Inferior parietal cortex (tissue), 1 donor: ENCODE data around the gene HNRNPUL1.
"Not testable (repeated sequence)": the region's sequence is repeated elsewhere in the genome, so short reads cannot be mapped to it uniquely, and the experiment has no call there.

Source experiments
- DNase-seq: peaks from one replicate; pipeline ENCODE4 v3.0.0-alpha.2; 2016; ENCODE audit errors: extremely low spot score

Gene HNRNPUL1

DNA sequence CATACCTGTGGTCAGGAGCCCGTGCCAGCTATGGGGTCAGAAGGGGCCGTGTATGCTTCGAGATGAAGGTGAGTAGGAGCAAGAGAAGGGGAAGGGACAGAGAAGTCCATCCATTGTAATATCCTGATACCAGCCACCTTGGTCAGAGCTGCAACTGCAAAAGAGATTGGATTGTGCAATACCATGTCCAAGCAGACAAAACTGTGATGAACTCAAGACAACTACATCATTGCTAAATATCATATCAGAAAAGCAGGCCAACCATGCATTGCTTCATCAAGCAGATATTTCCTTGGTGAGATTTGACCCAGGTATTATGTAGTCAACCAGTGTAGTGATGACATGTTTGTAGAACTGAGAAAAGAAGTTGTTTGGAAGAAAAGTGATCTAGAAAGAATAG, 12.1 kb downstream of the HNRNPUL1 start:
- no peak for DNase-seq

DNA sequence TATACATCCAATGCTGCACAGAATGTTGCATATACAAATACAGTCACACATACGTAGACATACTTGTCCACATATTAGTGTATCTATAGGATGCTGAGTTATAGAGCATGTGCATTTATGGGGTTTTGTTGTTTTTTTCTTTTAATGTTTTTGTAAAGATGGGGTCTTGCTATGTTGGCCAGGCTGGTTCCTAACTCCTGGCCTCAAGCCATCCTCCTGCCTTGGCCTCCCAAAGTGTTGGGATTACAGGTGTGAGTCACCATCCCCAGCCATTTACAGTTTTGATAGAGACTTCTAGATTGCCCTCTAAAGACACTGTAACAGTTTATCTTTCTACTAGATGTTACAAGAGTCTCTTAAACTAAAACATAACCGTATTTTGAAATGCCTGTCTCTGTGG, 14.3 kb downstream of the HNRNPUL1 start:
- DNase-seq = no peak

DNA sequence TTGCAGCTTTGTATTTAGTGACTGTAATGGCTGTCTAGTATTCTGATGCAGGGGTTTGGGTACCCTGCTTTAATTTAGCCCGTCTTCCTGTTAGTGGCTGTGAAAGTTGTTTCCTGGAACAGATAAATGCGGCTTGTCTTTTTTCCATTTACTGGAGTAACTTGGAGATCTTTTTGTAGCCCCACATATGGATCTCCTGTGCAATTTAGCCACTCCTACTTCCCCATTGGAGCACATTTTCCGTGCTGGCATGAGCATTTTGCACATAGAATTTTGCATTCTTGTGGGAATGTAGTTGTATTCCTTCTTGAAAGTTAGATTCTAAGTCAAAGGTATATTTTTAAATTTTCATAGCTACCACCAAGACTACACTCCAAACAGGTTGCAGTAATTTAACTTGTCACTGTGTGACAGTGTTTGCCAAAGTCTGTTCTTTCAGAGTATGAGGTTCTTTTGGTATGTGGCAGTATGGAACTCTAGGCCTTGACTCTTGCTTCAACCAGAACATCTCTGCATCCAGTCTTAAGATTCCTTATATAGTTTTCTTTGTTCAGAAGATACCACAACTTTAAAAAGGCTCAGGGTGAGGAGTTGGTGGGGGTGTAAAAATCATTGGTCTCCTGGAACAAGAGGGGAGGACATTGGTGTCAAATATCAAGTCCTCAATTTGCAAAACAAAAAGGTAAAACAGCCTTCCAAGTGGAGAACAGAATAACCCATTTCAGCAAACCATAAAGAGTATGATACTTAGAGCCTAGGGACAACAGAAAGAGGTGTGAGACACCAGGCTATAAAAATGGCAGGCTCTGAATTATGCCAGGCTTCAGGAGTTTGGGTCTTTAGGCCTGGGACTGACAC, 24.7 kb downstream of the HNRNPUL1 start:
- no peak for DNase-seq

DNA sequence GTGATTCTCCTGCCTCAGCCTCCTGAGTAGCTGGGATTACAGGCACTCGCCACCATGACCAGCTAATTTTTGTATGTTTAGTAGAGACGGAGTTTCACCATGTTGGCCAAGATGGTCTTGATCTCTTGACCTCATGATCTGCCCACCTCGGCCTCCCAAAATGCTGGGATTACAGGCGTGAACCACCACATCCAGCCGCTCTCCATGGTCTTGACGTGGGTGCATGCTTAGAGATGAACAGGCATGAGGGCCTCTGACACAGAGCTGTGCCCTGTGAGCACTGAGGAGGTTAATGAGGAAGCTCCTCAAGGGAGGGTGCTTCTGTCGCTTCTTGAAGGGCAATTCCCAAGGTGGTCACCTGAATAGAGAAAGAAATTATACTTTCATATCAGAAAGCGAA, 25.6 kb downstream of the HNRNPUL1 start:
- DNase-seq = not testable (repeated sequence)

DNA sequence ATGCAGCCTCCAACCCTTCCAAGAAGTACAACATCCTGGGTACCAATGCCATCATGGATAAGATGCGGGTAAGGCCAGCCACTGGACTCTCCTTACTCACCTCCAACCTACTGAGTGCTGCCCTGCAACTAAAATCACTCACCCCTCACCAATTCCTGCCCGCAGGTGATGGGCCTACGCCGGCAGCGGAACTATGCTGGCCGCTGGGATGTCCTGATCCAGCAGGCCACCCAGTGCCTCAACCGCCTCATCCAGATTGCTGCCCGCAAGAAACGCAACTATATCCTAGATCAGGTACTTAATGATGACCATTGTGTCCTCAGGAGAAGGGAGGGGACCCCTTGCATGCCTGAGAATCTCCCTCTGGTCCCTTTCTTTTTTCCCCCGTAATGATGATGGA, 30.2 kb downstream of the HNRNPUL1 start:
- DNase-seq = no peak

DNA sequence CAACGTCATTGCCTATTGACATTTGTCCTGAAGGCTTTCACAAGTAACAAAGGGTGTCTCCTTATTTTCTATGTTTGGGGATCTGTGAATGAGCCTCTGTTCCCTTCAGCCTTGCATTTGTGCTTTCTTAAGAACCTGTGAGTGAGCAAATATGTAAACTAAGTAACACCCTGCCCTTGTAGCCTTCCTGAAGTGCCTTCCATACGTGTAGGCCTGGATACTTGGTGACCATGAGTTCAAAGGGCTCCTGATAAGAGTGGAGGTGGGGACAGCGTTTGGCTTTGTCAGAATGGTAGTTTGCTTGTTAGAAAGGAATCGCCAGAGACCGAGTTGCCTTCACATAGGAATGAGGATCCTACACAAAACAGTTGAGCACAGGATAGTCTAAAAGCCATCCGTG, 31.3 kb downstream of the HNRNPUL1 start:
- no peak for DNase-seq

DNA sequence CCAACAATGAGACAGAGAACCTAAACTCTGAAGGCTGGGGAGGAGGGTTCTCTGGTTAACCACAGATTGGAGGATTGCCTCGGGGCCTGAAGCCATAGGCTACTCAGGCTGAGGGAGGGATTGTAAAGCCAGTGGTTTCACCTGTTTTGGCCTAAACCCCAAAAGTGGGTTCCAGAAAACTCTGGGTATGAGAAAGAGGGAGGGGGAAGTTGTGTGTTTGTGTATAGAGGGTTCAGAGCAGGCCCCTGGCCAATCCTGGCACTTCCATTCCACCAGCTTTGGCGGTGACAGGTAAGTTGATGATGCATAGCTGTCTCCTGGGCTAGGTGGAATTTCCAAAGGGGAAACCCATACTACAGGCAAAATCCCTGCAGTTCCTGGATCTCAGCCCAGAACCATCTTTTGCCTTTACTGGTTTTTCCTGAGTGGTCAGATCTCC, 32.3 kb downstream of the HNRNPUL1 start:
- DNase-seq = no peak

DNA sequence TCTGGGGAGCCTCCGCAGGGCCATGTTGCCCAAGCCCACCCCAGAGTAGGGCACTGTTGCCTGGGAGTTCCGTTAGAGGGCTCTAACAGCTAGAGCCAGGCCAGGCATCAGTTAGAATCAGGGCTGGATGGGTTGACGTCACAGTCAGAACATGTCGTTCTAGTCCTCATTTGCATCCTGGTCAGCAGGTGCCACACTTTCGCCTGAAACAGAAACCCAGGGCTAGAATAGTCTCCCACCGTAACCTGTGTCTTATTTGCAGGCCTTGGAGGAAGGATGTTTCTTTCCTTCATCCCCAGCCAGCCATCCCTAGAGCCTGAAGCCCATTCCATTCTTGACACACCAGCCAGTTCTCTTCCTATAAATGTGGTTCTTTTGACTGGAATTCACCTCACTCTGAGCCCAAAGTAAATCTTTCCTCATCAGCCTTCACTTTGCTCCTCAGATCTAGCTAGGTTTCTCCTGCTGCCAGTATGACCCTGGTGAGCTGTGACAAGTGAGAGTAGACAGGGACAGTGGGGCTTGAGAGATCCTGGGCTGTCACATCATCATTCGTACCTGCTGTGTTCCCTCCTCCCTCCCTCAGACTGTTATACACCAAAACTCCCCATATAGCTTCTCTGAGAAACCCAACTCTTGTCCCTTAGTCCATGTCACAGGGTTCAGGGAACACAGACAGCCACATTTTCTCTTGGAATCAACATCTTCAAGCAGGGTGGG, 33.6 kb downstream of the HNRNPUL1 start:
- no peak for DNase-seq

DNA sequence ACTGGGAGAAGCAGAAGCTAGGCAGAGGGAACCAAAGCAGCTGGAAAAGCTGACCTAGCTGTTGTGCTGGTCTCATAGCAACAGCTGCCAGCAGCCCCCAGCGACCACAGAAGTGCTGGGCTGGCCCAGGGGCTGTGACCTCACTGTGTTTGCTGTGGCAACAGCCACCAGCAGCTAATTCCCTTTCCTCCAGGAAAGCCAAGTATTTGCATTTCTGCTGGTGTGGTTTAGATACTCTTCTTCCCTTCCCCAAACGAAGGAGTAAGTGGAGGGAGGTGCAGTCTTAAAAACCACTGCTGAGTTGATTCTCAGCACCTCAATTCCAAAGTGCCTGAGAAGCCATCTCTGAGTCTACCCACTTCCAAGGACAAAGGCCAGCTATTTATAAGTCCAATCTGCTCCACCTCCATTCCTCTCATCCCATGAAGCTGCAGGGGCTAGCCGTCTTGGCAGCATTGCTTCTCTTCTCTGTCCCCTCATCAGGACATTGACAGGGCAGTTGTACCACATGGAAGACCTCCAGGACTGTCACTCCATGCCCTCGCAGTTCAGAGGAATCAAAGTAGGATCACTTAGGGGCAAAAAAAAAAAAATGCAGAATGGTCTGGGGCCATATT, 34.3 kb downstream of the HNRNPUL1 start:
- DNase-seq = no peak

DNA sequence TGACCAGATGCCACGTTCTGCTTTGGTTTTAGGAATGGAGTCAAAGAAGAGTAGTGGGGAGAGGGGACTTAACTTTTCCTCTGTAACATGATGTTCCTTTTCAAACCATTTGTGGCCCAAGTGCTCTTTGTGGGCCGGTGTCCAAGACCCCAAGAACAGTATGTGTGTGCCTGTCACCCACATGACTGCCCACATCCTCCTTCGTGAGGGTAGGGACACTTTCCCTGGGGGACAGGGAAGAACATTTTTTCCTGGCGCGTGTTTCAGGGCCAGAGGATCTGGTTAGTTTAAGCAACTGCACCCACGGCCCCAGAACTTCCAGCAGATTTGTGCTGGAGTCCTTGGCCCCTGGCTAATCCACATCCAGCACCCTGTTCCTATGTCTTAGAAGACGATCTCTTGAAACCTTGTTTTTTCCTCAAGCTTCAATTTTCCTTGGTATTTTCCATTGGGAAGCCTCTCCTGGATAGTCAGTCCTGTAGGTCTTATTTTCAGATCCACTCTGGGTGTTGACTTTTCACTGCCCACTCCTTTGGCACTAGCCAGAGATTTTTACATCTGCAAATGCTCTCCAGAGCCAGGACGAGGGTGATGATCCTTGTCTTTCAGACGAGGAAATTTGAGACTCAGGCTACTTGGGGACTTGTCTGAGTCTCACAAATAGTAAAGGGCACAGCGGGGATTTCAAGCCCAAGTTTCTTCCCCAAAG, 35.0 kb downstream of the HNRNPUL1 start:
- DNase-seq = peak; percentile 17

DNA sequence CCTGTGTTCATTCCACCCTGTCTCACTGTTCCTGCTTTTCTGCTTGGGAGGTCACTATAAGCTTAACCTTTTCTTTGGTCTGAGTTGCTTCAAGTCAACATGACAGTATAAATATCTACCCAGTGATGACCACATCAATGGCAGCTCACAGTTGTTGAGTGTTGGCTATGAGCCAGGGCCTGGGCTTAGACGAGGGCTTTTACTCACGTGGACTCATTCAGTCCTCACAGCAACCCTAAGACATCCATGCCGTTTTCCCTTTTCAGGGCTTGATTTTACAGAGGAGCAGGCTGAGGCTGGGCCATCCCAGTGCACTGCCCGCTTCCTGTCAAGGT, 35.5 kb downstream of the HNRNPUL1 start:
- peak; percentile 20 for DNase-seq

DNA sequence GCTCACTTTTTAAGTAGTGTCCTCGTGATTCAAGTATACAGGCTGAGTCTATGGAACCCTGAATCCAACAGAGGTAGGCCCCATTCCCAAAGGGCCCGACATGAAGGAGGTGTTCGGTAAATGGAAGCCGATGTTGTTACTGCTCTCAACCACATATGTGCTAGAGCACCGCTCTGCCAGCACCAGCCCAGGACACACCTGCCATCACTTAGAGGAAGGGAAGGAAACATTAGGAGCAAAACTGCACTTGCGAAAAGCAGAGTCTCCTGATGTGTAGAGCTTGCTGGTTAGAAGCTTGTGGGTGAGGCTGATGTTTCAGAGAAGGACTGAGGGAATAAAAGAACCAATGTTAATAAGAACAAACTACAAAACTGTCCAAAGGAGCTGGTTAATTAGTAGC, 36.4 kb downstream of the HNRNPUL1 start:
- no peak for DNase-seq

DNA sequence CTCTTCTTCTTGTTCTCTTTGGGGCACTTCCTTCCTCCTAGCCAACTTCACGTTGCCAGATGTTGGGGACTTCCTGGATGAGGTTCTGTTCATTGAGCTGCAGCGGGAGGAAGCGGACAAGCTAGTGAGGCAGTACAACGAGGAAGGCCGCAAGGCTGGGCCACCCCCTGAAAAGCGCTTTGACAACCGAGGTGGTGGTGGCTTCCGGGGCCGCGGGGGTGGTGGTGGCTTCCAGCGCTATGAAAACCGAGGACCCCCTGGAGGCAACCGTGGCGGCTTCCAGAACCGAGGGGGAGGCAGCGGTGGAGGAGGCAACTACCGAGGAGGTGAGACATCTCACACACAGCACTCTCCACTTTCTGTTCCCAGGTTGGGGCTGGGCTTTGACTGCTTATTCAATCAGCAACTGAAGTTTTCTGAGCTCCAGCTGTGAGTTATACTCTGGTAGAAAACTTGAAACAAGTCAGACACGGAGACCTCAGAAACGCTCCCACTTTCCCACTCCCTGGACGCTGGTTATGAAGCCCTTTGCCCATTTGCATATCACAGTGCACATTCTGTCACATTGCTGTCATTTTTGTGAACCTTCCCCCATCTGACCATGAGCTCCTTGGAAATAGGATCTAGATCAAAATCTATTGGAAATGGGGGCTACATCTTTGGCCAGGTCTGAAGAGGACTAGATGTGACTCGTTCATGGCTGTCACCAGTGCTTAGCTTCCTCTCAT, 38.6 kb downstream of the HNRNPUL1 start:
- no peak for DNase-seq

DNA sequence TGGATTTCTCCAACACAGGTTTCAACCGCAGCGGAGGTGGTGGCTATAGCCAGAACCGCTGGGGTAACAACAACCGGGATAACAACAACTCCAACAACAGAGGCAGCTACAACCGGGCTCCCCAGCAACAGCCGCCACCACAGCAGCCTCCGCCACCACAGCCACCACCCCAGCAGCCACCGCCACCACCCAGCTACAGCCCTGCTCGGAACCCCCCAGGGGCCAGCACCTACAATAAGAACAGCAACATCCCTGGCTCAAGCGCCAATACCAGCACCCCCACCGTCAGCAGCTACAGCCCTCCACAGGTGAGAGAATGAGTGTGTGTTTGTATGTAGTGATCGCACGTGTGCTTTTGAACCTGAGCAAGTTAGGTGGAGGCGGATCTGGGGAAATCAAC, 39.8 kb downstream of the HNRNPUL1 start:
- no peak for DNase-seq

DNA sequence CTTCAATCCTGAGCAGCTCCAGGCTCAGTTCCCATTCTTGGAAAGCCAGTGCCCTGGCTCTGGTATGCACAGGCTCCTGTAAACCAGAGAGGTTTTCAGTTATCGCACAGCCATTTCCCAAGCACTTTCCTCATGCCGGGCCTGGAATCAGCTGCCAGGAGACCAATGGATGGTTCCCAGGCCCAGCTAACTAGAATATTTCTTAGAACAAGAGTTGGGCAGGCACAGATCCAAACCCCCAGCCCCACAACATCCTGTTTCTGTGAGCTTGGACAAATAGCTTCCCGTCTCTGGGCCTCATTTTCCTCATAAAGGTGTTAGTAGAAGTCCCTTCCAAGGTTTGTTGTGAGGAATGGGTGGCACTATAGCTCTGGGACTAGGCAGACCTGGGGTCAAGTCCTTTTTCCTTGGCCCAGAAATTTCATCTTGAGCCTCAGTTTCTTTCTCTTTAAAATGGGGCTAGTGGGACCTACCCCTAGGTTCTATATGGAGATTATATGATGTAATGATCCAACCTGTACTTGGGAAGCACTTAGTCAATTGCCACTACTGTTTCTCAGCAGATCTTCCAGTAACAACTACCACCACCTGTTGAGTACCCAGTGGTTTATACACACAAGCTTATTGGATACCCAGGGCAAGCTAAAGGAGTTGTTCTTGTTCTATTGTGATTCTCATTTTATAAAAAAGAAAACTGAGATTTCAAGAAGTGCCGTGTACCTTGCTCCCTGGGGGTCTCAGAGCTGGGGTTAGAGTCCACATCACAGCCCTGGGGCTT, 40.7 kb downstream of the HNRNPUL1 start:
- DNase-seq = no peak

DNA sequence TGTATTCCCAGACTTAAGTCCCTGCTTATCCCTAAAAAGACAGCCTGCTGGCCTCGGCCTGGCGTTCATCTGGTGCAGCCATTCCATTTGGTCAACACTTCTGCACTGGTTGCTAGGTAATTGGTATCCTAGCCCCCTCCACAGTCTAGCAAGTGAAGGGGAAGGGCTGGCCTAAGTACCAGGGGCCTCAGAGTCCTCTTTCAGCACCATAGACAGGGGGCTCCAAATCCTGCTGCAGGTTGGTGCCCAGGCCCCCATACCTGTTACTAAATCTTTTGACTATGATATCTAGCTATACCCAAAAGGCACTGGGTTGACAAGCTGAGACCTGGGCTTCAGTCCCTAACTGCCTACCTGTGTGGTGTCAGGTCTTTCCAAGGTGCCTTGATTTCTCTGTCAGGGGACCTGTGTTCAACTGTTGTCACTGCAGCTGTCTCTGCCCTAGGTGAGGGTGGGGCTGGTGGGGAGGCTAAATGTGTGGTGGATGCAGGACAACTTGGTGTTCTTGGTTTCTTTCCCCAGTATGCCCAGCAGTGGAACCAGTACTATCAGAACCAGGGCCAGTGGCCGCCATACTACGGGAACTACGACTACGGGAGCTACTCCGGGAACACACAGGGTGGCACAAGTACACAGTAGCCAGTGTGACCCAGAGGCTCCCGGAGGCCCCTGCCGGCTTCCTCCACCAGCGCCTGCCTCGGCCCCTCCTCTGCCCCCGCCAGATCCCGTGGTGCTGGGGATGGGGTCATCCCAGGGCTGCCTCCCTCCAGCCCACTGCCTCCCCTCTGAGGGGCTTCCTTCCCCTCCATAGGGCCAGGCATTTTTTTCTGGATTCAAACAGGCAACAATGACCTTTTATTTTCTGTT, 42.0 kb downstream of the HNRNPUL1 start:
- DNase-seq = no peak

DNA sequence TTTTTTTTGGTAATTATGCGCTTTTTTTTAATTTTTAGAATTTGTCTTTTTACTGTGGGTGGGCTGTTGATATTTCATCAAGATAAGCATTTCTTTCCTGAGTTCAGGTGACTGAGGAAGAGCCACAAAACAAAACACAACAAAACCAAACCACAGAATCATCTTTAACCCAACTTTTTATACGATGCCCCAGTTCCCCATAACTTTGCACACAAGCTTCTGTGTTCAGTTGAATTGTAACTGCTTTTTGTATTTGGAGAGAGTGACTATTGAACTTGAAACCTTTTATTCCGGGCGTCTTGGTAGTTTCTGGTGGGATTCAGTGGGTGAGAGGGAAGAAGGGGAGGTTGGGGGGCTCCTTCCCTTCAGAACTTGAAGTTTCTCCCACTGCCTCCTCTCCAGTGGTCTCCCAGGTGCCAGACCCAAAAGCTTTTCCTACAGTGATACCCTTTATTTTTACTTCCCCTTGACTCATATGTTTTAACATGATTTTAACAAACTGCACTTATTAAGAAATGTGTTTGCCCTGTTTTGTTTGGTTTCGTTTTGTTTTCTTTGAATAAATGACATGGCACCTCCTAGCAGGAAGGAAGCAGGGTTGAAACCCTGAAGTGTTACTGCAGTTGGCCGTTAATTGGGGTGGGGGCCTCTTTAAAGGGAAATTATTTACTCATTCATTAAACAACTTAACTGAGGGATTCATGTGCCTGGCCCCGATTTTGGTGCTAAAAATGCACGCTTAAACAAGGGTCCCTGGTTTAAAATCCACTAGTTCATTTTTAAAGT, 43.1 kb downstream of the HNRNPUL1 start:
- DNase-seq = no peak

DNA sequence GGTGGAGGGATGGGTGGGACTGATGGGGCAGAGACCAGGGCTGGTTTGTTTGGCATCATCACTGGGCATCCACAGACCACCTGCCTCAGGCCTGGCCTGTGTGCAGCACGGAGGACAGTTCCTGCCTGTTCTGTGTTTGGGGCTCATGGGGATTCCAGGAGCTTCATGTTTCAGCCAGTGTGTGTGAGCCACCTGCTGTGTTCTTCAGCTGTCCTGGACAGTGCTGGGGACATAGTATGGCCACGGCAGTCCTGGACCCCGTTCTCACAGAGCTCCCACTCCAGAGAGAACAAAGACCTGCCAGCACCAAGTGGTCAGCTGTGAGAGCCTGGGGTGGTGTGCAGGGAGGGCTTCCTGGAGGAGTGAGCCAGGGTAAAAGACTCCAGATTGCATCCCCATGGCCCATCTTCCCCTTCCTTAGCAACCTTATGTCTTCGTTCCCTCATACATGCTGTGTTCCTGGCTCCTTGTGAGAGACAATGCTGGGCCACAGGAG, 43.8 kb downstream of the HNRNPUL1 start:
- DNase-seq = no peak
